A549 (cell line): ENCODE data around the gene PXDN. TPM values are rescaled to one million over a fixed set of nuclear protein-coding genes. Genes with fewer than 3 reads are reported as not detected.
A peak's percentile ranks its signal among the peaks of the same experiment; 100 is the strongest.

ENCODE experiments used
- ATAC-seq, 2 experiments: fragments of 200-7000 bp in 1 of 2; fragments of >200 bp in 1 of 2; cut with Nextera tagmentation in 1 of 2; cut with Tn5 transposase in 1 of 2; 3 replicates each; pipeline versions ENCODE4 v1.8.0 to v1.9.1; 2018 to 2020; ENCODE audit warnings: mild to moderate bottlenecking in 1 of 2, moderate library complexity in 1 of 2
- CTCF ChIA-PET: fragments of 300-600 bp; sonication (Branson Sonifier 250); formaldehyde crosslinking; extraction: SDS; loops from one replicate; lab custom pipeline; 2021; ENCODE audit warnings: antibody characterized with exemption, inconsistent platforms; lab: Yijun Ruan, JAX
- POLR2A ChIA-PET: fragments of 350-600 bp; formaldehyde crosslinking; extraction: SDS; loops from one replicate; lab custom pipeline; 2021; ENCODE audit warnings: antibody characterized with exemption, inconsistent platforms; lab: Yijun Ruan, JAX
- DNase-seq, 2 experiments: peaks; one replicate each; pipeline versions ENCODE4 v3.0.0 to v3.0.0-alpha.2; 2011 to 2016; ENCODE audit warnings: low read depth in 1 of 2, low spot score in 1 of 2
- FAIRE-seq: peaks from 2 replicates; lab custom pipeline; 2011; peaks lifted over from hg19 to GRCh38; lab: Jason Lieb, UNC
- H3K27ac ChIP-seq, 2 experiments: fragments of >200 bp; sonication (Bioruptor Twin); formaldehyde crosslinking; 3 replicates each; pipeline ENCODE4 v1.5.1; 2016 to 2017
- H3K4me1 ChIP-seq: fragments of >200 bp; sonication (Bioruptor Twin); formaldehyde crosslinking; 3 replicates; pipeline ENCODE4 v1.6.1; 2016
- H3K4me2 ChIP-seq: fragments of >200 bp; sonication (Bioruptor Twin); formaldehyde crosslinking; 3 replicates; pipeline ENCODE4 v1.6.1; 2016
- H3K4me3 ChIP-seq: fragments of >200 bp; sonication (Bioruptor Twin); formaldehyde crosslinking; 3 replicates; pipeline ENCODE4 v1.5.1; 2016
- H3K9me3 ChIP-seq: fragments of >200 bp; sonication (Bioruptor Twin); formaldehyde crosslinking; 3 replicates; pipeline ENCODE4 v1.6.1; 2016
- CBX8 ChIP-seq: fragments of 200-600 bp; sonication (generic); IDR thresholded peaks from 2 replicates; pipeline ENCODE4 v1.6.1; 2016
- CTCF ChIP-seq: fragments of >200 bp; sonication (Bioruptor Twin); formaldehyde crosslinking; IDR thresholded peaks from 3 replicates; pipeline ENCODE4 v1.5.1; 2016
- E2F6 ChIP-seq: IDR thresholded peaks from 2 replicates; pipeline ENCODE4 v1.6.1; 2012; ENCODE audit warnings: low read depth, borderline replicate concordance
- EHMT2 ChIP-seq: fragments of 200-600 bp; sonication (generic); IDR thresholded peaks from 2 replicates; pipeline ENCODE4 v1.6.1; 2016; ENCODE audit warnings: antibody characterized with exemption, low read depth, mild to moderate bottlenecking, moderate library complexity
- ESRRA ChIP-seq: fragments of 150-350 bp; IDR thresholded peaks from 2 replicates; pipeline ENCODE4 v1.6.1; 2014; ENCODE audit warnings: mild to moderate bottlenecking, low read length, borderline replicate concordance
- GATA3 ChIP-seq: IDR thresholded peaks from 2 replicates; pipeline ENCODE4 v1.6.1; 2012; ENCODE audit warnings: borderline replicate concordance
- HOXA7 ChIP-seq: fragments of 250-450 bp; sonication (Bioruptor Pico); IDR thresholded peaks from 2 replicates; pipeline ENCODE4 v1.5.0; 2020; ENCODE audit warnings: mild to moderate bottlenecking, moderate library complexity
- KDM1A ChIP-seq: fragments of 200-600 bp; sonication (generic); IDR thresholded peaks from 2 replicates; pipeline ENCODE4 v1.6.1; 2016; ENCODE audit warnings: low read depth, mild to moderate bottlenecking
- MAFK ChIP-seq: fragments of 450-650 bp; IDR thresholded peaks from 2 replicates; pipeline ENCODE4 v1.6.1; 2014; ENCODE audit not compliant: partially characterized antibody
- MAX ChIP-seq: IDR thresholded peaks from 2 replicates; pipeline ENCODE4 v1.6.1; 2012
- MYC ChIP-seq: IDR thresholded peaks from 2 replicates; pipeline ENCODE4 v1.6.1; 2012; ENCODE audit warnings: mild to moderate bottlenecking, inconsistent platforms, low read length, improper control_type of control experiment, borderline replicate concordance
- NR3C1 ChIP-seq: fragments of >200 bp; sonication (Bioruptor Twin); formaldehyde crosslinking; IDR thresholded peaks from 3 replicates; pipeline ENCODE4 v1.6.1; 2017
- POLR2A ChIP-seq: IDR thresholded peaks from 2 replicates; pipeline ENCODE4 v1.6.1; 2012; ENCODE audit warnings: mild to moderate bottlenecking, low read length
- USF2 ChIP-seq: fragments of 450-650 bp; IDR thresholded peaks from 2 replicates; pipeline ENCODE4 v1.6.1; 2014; ENCODE audit warnings: antibody characterized with exemption
- ZFP36 ChIP-seq: fragments of 450-650 bp; IDR thresholded peaks from 2 replicates; pipeline ENCODE4 v1.6.1; 2014; ENCODE audit warnings: borderline replicate concordance; ENCODE audit not compliant: partially characterized antibody
- ZSCAN20 ChIP-seq: fragments of 250-450 bp; sonication (Bioruptor Pico); IDR thresholded peaks from 2 replicates; pipeline ENCODE4 v1.8.0; 2022; ENCODE audit warnings: mild to moderate bottlenecking, moderate library complexity
- WGBS: methylation state at CpG from one replicate; pipeline ENCODE4 v1.1.6; 2017; ENCODE audit errors: missing lambda C conversion rate; 5-methylcytosine and 5-hydroxymethylcytosine counted together
- polyA plus RNA-seq, 4 experiments: library from polyadenylated mRNA; depleted of rRNA in 3 of 4; stranded (reverse); fragments of >200 nt; fragmentation: RNase III in 1 of 4; extraction: RNeasy Plus Mini Kit Qiagen cat#74134 plus additional on column Dnase treatment in 1 of 4; gene quantifications; 2 replicates in 3 of 4; 3 replicates in 1 of 4; pipeline ENCODE4 v1.2.3, GENCODE V29; 2011 to 2017
- TF ChIP-seq, protein P1 (sequence below): fragments of 250-450 bp; sonication (Bioruptor Pico); IDR thresholded peaks from 2 replicates; pipeline ENCODE4 v1.5.0; 2021; ENCODE audit warnings: mild to moderate bottlenecking, moderate library complexity, borderline replicate concordance
- TF ChIP-seq, protein P2 (sequence below): IDR thresholded peaks from 2 replicates; pipeline ENCODE4 v1.6.1; 2012

The PXDN gene
- polyA plus RNA-seq, 2 of the 4 experiments (the other 2 are of a cell fraction), result 3.7 to 7.3 TPM

DNA sequence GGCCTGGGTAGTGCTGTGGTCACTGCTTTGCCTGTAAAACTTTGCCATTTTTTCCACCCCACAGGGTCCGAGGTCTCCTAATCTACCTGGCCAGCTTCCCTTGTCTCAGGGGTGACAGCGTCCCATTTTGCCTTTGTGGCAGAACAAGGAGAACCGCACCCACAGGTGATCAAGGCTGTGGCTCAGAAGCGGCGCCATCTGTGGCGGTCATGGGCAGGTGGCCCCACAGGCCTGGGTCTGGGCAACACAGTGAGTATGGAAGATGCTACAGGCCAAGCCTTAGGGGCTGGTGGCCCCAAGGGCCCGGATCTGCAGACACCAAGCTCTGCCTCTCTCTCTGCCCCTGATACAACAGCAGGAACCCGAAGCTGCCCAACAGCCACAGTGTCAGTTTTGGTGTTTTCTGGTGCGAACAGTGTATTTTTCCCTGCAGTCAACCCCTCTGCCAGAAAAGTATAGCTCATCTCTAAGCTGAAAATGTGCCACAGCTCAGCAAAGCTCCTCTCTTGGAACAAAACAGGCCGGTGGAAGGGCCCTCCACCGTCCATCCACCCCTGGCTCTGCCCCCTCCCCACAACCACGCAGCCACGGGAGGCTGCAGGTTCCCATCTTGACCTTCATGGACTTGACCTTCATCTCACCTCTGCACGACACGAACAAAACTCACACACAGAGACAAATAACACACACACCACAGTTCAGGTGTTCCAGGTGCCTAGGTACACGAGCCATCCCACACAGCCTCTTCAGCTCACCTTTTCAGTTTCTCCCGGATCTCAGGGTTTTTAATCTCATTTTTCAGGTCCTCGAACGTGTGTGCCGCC, 96.7 kb downstream of the PXDN start:
- DNase-seq (no peak), ATAC-seq (no peak), FAIRE-seq (no peak)
- H3K4me1 ChIP-seq, result no peaks in the 10 kb centered on the region
- H3K9me3 ChIP-seq, result no peaks in the 10 kb centered on the region
- H3K4me3 ChIP-seq, result no peak overlapping the region
- TF ChIP-seq ZFP36, result no peak
- no peak for TF ChIP-seq KDM1A
- TF ChIP-seq, protein P1, sequence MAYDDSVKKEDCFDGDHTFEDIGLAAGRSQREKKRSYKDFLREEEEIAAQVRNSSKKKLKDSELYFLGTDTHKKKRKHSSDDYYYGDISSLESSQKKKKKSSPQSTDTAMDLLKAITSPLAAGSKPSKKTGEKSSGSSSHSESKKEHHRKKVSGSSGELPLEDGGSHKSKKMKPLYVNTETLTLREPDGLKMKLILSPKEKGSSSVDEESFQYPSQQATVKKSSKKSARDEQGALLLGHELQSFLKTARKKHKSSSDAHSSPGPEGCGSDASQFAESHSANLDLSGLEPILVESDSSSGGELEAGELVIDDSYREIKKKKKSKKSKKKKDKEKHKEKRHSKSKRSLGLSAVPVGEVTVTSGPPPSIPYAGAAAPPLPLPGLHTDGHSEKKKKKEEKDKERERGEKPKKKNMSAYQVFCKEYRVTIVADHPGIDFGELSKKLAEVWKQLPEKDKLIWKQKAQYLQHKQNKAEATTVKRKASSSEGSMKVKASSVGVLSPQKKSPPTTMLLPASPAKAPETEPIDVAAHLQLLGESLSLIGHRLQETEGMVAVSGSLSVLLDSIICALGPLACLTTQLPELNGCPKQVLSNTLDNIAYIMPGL, result no peak
- no peak for TF ChIP-seq ESRRA
- no peak for TF ChIP-seq E2F6
- TF ChIP-seq MAX, result no peak
- no peak for TF ChIP-seq GATA3
- no peak for TF ChIP-seq POLR2A
- TF ChIP-seq USF2, result no peak
- TF ChIP-seq ZSCAN20 (CRISPR knock-in tag), result no peak
- TF ChIP-seq EHMT2, result no peak
- TF ChIP-seq CTCF, result no peak
- no peak for TF ChIP-seq NR3C1
- no peak for TF ChIP-seq MYC
- no peak for TF ChIP-seq HOXA7 (CRISPR knock-in tag)
- TF ChIP-seq, protein P2, sequence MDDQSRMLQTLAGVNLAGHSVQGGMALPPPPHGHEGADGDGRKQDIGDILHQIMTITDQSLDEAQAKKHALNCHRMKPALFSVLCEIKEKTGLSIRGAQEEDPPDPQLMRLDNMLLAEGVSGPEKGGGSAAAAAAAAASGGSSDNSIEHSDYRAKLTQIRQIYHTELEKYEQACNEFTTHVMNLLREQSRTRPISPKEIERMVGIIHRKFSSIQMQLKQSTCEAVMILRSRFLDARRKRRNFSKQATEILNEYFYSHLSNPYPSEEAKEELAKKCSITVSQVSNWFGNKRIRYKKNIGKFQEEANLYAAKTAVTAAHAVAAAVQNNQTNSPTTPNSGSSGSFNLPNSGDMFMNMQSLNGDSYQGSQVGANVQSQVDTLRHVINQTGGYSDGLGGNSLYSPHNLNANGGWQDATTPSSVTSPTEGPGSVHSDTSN, result no peak
- TF ChIP-seq, all 56 proteins: peak for 0
- POLR2A ChIA-PET, result no interaction called here
- CTCF ChIA-PET, result interaction anchor here (0.7 to 1.1 kb wide), 3 partner anchors 10 to 98 kb away, joined by 3 read pairs; no protein-coding TSS in a partner anchor
- WGBS, result 58% methylated on average over 18 of the region's 20 CpGs
- no peak overlapping the region for H3K27ac ChIP-seq
- no peak overlapping the region for H3K4me2 ChIP-seq

DNA sequence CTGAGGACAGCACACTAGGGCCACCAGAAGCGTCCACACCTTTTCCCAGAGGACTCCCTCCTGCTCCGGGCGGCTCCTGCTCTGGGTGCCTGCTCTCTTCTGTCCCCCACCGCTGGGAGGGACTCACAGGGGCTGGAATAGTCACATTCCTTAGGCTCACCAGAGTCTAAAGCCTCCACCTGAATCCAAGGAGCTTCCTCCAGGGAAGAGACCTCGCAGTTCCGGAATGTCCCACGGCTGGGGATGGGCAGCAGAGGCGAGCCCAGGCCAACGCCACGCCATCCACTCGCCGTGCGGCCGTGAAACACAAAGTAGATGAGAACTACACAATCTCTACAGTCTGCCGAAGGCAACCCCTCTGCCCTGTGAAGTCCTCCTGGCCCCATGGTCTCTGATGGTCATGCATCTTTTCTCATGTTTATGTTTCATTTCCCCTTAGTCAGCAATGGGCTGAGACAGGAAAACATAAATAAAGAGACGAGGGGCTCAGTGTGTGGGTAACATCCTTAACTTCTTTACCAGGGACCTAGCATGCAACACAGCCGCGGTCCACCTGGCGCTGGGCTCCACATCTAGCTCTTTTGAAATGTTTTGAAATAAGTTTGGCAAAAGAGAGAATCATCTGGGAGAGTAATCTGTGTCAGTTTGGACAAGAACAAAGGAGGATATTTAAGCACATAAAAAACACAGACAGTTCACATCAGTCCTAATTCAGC, 98.4 kb downstream of the PXDN start:
- Histone ChIP-seq H3K9me3 (no peaks in the 10 kb centered on the region), H3K4me2 (no peak overlapping the region), H3K27ac (no peak overlapping the region), H3K4me3 (no peak overlapping the region), H3K4me1 (no peaks in the 10 kb centered on the region)
- TF ChIP-seq, protein P2, result no peak
- TF ChIP-seq CBX8 (no peak), MAFK (peak; percentile 51)
- DNase-seq (no peak), FAIRE-seq (no peak), ATAC-seq (no peak; a peak in 1 of 6 replicates)
- CTCF ChIA-PET, result interaction anchor here (1.2 kb wide), 1 partner anchor 17 kb away, joined by 3 read pairs; no protein-coding TSS in a partner anchor
- 65% methylated on average over 19 of the region's 19 CpGs for WGBS
- POLR2A ChIA-PET, result no interaction called here
